ENCODE results near the gene SUPT6H. TPM values are rescaled to one million over a fixed set of nuclear protein-coding genes. Genes with fewer than 3 reads are reported as not detected.
A peak's percentile ranks its signal among the peaks of the same experiment; 100 is the strongest.

SUPT6H gene
- total and polyA plus RNA-seq, 9 of the 15 experiments (the other 6 are each of a cell fraction or from before 2014, with no cell fraction given) = 1.7 to 77.7 (median 49.2) TPM

- TF ChIP-seq AFF1 (IDR thresholded peaks at IDR 0.05; ENCODE audit: low read depth in 1 of 2, partially characterized antibody in 2 of 2) (peak; percentile 26 to 33), PHB2 (IDR thresholded peaks at IDR 0.05; ENCODE audit: low read depth) (no peak), IRF9 (tag; IDR thresholded peaks at IDR 0.05) (no peak), ZNF174 (CRISPR knock-in tag; IDR thresholded peaks at IDR 0.05) (no peak), TRIM28 (IDR thresholded peaks at IDR 0.05) (no peak), DPF2 (IDR thresholded peaks at IDR 0.05) (no peak), ZFPM2 (CRISPR knock-in tag; IDR thresholded peaks at IDR 0.05) (no peak), L3MBTL2 (IDR thresholded peaks at IDR 0.05) (peak; percentile 81), ZNF592 (IDR thresholded peaks at IDR 0.05) (peak; percentile 79), IRF2 (CRISPR knock-in tag; IDR thresholded peaks at IDR 0.05) (no peak), ZNF589 (CRISPR knock-in tag; IDR thresholded peaks at IDR 0.05; ENCODE audit: low read depth) (no peak), ZNF764 (CRISPR knock-in tag; IDR thresholded peaks at IDR 0.05; ENCODE audit: low read depth) (no peak), PURB (CRISPR knock-in tag; IDR thresholded peaks at IDR 0.05; ENCODE audit: low read depth) (no peak), SRSF3 (IDR thresholded peaks at IDR 0.05; ENCODE audit: insufficient read depth, low read length) (no peak), YY1 (IDR thresholded peaks at IDR 0.05; ENCODE audit: borderline replicate concordance in 1 of 3, control insufficient read depth in 1 of 3, extremely low read depth in 1 of 3, insufficient read depth in 3 of 3, insufficient read length in 1 of 3, insufficient replicate concordance in 2 of 3, low read depth in 1 of 3, low read length in 2 of 3) (peak in 2 of 3 experiments; percentile 75 to 82), NRF1 (conservative IDR thresholded peaks at IDR 0.05 in 1 of 2, IDR thresholded peaks at IDR 0.05 in 1 of 2) (peak; percentile 93 to 94), ZNF551 (CRISPR knock-in tag; IDR thresholded peaks at IDR 0.05) (no peak)
- TF ChIP-seq, protein P1, sequence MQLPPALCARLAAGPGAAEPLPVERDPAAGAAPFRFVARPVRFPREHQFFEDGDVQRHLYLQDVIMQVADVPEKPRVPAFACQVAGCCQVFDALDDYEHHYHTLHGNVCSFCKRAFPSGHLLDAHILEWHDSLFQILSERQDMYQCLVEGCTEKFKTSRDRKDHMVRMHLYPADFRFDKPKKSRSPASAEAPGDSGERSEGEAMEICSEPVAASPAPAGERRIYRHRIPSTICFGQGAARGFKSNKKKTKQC (CRISPR knock-in tag; IDR thresholded peaks at IDR 0.05) = peak; percentile 41; the same call in 1 of the 2 replicates
Measured at GRCh38 chr17:28644787-28645575, 17.0 kb upstream of the SUPT6H start, which contains the start of gene BLTP2 (continued).

Data from K562 (cell line).